K562 (cell line): ENCODE measurements around the gene ZC3H7B. TPM values are rescaled to one million over a fixed set of nuclear protein-coding genes. Genes with fewer than 3 reads are reported as not detected.

ENCODE experiments used
- BRD9 ChIP-seq: fragments of 450-650 bp; IDR thresholded peaks from 2 replicates; pipeline ENCODE4 v1.6.1; 2018; ENCODE audit warnings: low read depth; ENCODE audit not compliant: partially characterized antibody
- FOXA1 ChIP-seq: fragments of 450-650 bp; IDR thresholded peaks from 2 replicates; pipeline ENCODE4 v1.6.1; 2016; ENCODE audit warnings: mild to moderate bottlenecking, borderline replicate concordance
- FOXP1 ChIP-seq: sonication (generic); formaldehyde crosslinking; IDR thresholded peaks from 2 replicates; pipeline ENCODE4 v1.8.0; 2022; ENCODE audit warnings: mild to moderate bottlenecking, missing genetic modification reagents
- GMEB1 ChIP-seq: fragments of 250-450 bp; sonication (Bioruptor Pico); IDR thresholded peaks from 2 replicates; pipeline ENCODE4 v1.4.0; 2020; ENCODE audit warnings: mild to moderate bottlenecking
- HBP1 ChIP-seq: fragments of 450-650 bp; formaldehyde crosslinking; IDR thresholded peaks from 2 replicates; pipeline ENCODE4 v1.4.0; 2022; ENCODE audit warnings: missing genetic modification characterization
- HDAC1 ChIP-seq, 2 experiments: fragments of 450-650 bp; IDR thresholded peaks; 2 replicates each; pipeline ENCODE4 v1.6.1; 2016 to 2017; ENCODE audit warnings: inconsistent platforms in 1 of 2, mild to moderate bottlenecking in 1 of 2, moderate library complexity in 1 of 2
- MAFF ChIP-seq: IDR thresholded peaks from 2 replicates; pipeline ENCODE4 v1.6.1; 2012; ENCODE audit warnings: low read length, improper control_type of control experiment
- MAFG ChIP-seq: fragments of 450-650 bp; conservative IDR thresholded peaks from 2 replicates; pipeline ENCODE4 v1.6.1; 2016; ENCODE audit warnings: missing genetic modification characterization, missing compliant biosample characterization
- MCM2 ChIP-seq: fragments of 450-650 bp; IDR thresholded peaks from 2 replicates; pipeline ENCODE4 v1.6.1; 2017; ENCODE audit warnings: low read depth, mild to moderate bottlenecking
- MEF2A ChIP-seq: IDR thresholded peaks from 2 replicates; pipeline ENCODE4 v1.6.1; 2011; ENCODE audit warnings: low read depth, mild to moderate bottlenecking, low read length, moderate library complexity; ENCODE audit not compliant: control insufficient read depth
- NR4A1 ChIP-seq, 2 experiments: fragments of 250-450 bp in 1 of 2; fragments of 450-650 bp in 1 of 2; sonication (Bioruptor Pico) in 1 of 2; IDR thresholded peaks; 2 replicates each; pipeline versions ENCODE4 v1.4.0 to v1.6.1; 2016 to 2020; ENCODE audit warnings: mild to moderate bottlenecking in 2 of 2, missing compliant biosample characterization in 1 of 2, missing genetic modification characterization in 1 of 2, moderate library complexity in 1 of 2
- PHB2 ChIP-seq: fragments of 450-650 bp; IDR thresholded peaks from 2 replicates; pipeline ENCODE4 v1.6.1; 2017; ENCODE audit warnings: low read depth
- RNF2 ChIP-seq: sonication (generic); IDR thresholded peaks from 2 replicates; pipeline ENCODE4 v1.6.1; 2016
- SMC3 ChIP-seq: conservative IDR thresholded peaks from 2 replicates; pipeline ENCODE4 v1.6.1; 2011; ENCODE audit warnings: low read depth, low read length, improper control_type of control experiment; ENCODE audit not compliant: insufficient read depth
- SRSF1 ChIP-seq: fragments of 200-400 bp; formaldehyde crosslinking; IDR thresholded peaks from 2 replicates; pipeline ENCODE4 v1.6.1; 2017; ENCODE audit warnings: mild to moderate bottlenecking, low read depth, low read length, moderate library complexity
- STAT5A ChIP-seq: IDR thresholded peaks from 2 replicates; pipeline ENCODE4 v1.6.1; 2012; ENCODE audit warnings: low read length, inconsistent platforms, borderline replicate concordance
- XRCC5 ChIP-seq: fragments of 200-400 bp; formaldehyde crosslinking; IDR thresholded peaks from 2 replicates; pipeline ENCODE4 v1.6.1; 2017; ENCODE audit warnings: low read depth, mild to moderate bottlenecking, low read length
- ZBTB5 ChIP-seq: fragments of 450-650 bp; IDR thresholded peaks from 2 replicates; pipeline ENCODE4 v1.6.1; 2017; ENCODE audit warnings: antibody characterized with exemption
- ZNF134 ChIP-seq: fragments of 250-450 bp; sonication (Bioruptor Pico); conservative IDR thresholded peaks from 2 replicates; pipeline ENCODE4 v1.4.0; 2020
- ZNF224 ChIP-seq: sonication (generic); formaldehyde crosslinking; IDR thresholded peaks from 2 replicates; pipeline ENCODE4 v1.8.0; 2022; ENCODE audit warnings: mild to moderate bottlenecking, missing genetic modification reagents
- ZNF639 ChIP-seq, 2 experiments: fragments of 200-800 bp in 1 of 2; sonication (Bioruptor generic) in 1 of 2; sonication (generic) in 1 of 2; formaldehyde crosslinking in 1 of 2; IDR thresholded peaks in 1 of 2; conservative IDR thresholded peaks in 1 of 2; 2 replicates each; pipeline versions ENCODE4 v1.5.0 to v1.6.1; 2016 to 2020; ENCODE audit warnings: missing compliant biosample characterization in 1 of 2, missing genetic modification characterization in 1 of 2, missing genetic modification reagents in 1 of 2
- ZNF699 ChIP-seq: fragments of 250-450 bp; sonication (Bioruptor Pico); IDR thresholded peaks from 2 replicates; pipeline ENCODE4 v1.8.0; 2021; ENCODE audit warnings: mild to moderate bottlenecking, moderate library complexity; ENCODE audit not compliant: insufficient replicate concordance
- ZNF707 ChIP-seq: fragments of 250-450 bp; sonication (Bioruptor Pico); conservative IDR thresholded peaks from 2 replicates; pipeline ENCODE4 v1.8.0; 2022; ENCODE audit warnings: inconsistent platforms, mild to moderate bottlenecking, moderate library complexity
- polyA plus RNA-seq, 8 experiments: library from polyadenylated mRNA; depleted of rRNA in 4 of 8; stranded (reverse) in 5 of 8; unstranded in 3 of 8; fragments of >200 nt; fragmentation: Nextera tagmentation in 2 of 8; fragmentation: Illumina TruSeq in 1 of 8; extraction: Ambion mirVana in 2 of 8; extraction: Trizol in 1 of 8; gene quantifications; 2 replicates each; pipeline versions ENCODE4 v1.2.1 to v1.2.3, GENCODE V29; 2011 to 2014; ENCODE audit warnings: inconsistent platforms in 1 of 8, missing spikeins in 1 of 8
- total RNA-seq, 7 experiments: library from RNA; depleted of rRNA in 6 of 7; stranded (reverse); fragments of >200 nt in 6 of 7; fragmentation: Illumina TruSeq in 2 of 7; extraction: Trizol in 2 of 7; gene quantifications; 2 replicates each; pipeline versions ENCODE4 v1.2.1 to v1.2.3, GENCODE V29; 2011 to 2021; ENCODE audit warnings: low replicate concordance in 1 of 7

ZC3H7B gene
- total and polyA plus RNA-seq, 9 of the 15 experiments (the other 6 are each of a cell fraction or from before 2014, with no cell fraction given): 0.07 to 49.8 (median 26.8) TPM

GRCh38 chr22:41403532-41404318 is 102.4 kb downstream of the ZC3H7B start (continued):
- TF ChIP-seq HBP1 (CRISPR knock-in tag) (no peak), GMEB1 (CRISPR knock-in tag) (no peak), MAFF (peak; percentile 68), MAFG (tag) (peak; percentile 84), ZNF707 (CRISPR knock-in tag) (no peak), MEF2A (no peak), NR4A1 (CRISPR knock-in tag; IDR thresholded peaks at IDR 0.05) (no peak), NR4A1 (tag; IDR thresholded peaks at IDR 0.05) (no peak), PHB2 (no peak), SMC3 (peak; percentile 96), ZNF639 (CRISPR knock-in tag; conservative IDR thresholded peaks at IDR 0.05 in 1 of 2, IDR thresholded peaks at IDR 0.05 in 1 of 2) (no peak), HDAC1 (IDR thresholded peaks at IDR 0.05) (no peak), ZNF134 (CRISPR knock-in tag) (no peak), FOXA1 (no peak), ZNF224 (no peak), BRD9 (no peak), SRSF1 (no peak), ZBTB5 (no peak), MCM2 (no peak), STAT5A (no peak), FOXP1 (CRISPR knock-in tag) (no peak), XRCC5 (no peak), ZNF699 (no peak), RNF2 (no peak)
